NCI-H1417 treated with DMSO at 0.1 percent for 48 hours (cell line): ENCODE results near the gene ZBTB21.

Source experiments
- DNase-seq: peaks from one replicate; lab custom pipeline; 2025; lab: John Stamatoyannopoulos, UW

ZBTB21 gene

GRCh38 chr21:41991659-41992058 lies 18.5 kb downstream of the ZBTB21 start:
- DNase-seq: no peak

- no peak for DNase-seq
Observed at GRCh38 chr21:41989698-41990097, 20.5 kb downstream of the ZBTB21 start.

- DNase-seq: no peak
Observed at GRCh38 chr21:41987310-41987709, 22.9 kb downstream of the ZBTB21 start.

GRCh38 chr21:41985662-41986416 lies 24.3 kb downstream of the ZBTB21 start:
- no peak for DNase-seq

GRCh38 chr21:41983229-41983628 lies 26.9 kb downstream of the ZBTB21 start:
- no peak for DNase-seq

GRCh38 chr21:41980561-41980960 lies 29.6 kb downstream of the ZBTB21 start:
- no peak for DNase-seq

GRCh38 chr21:41979751-41980369 lies 30.3 kb downstream of the ZBTB21 start:
- no peak for DNase-seq

- DNase-seq: no peak
Observed at GRCh38 chr21:41979335-41979734, 30.8 kb downstream of the ZBTB21 start.

- DNase-seq: no peak
Observed at GRCh38 chr21:41977034-41977950, 32.9 kb downstream of the ZBTB21 start.

GRCh38 chr21:41976611-41977010 lies 33.5 kb downstream of the ZBTB21 start:
- DNase-seq: no peak

GRCh38 chr21:41975391-41976272 lies 34.5 kb downstream of the ZBTB21 start:
- DNase-seq: no peak

- no peak for DNase-seq
Observed at GRCh38 chr21:41974752-41975053, 35.5 kb downstream of the ZBTB21 start.

- DNase-seq: no peak
Observed at GRCh38 chr21:41973861-41974751, 36.1 kb downstream of the ZBTB21 start.

GRCh38 chr21:41973427-41973831 lies 36.7 kb downstream of the ZBTB21 start:
- no peak for DNase-seq

GRCh38 chr21:41972511-41973205 lies 37.5 kb downstream of the ZBTB21 start:
- DNase-seq: no peak

GRCh38 chr21:41971891-41972290 lies 38.3 kb downstream of the ZBTB21 start:
- no peak for DNase-seq

- DNase-seq: no peak
Observed at GRCh38 chr21:41970751-41971653, 39.2 kb downstream of the ZBTB21 start.

- DNase-seq: no peak
Observed at GRCh38 chr21:41970106-41970391, 40.1 kb downstream of the ZBTB21 start.

GRCh38 chr21:41967708-41968107 lies 42.5 kb downstream of the ZBTB21 start:
- DNase-seq: no peak
